Testis (tissue), 3 donors: ENCODE measurements around the gene TRUB1. TPM values are rescaled to one million over a fixed set of nuclear protein-coding genes. Genes with fewer than 3 reads are reported as not detected.

ENCODE experiments used
- DNase-seq: peaks from one replicate; pipeline ENCODE4 v3.0.0-alpha.2; 2019
- H3K27ac ChIP-seq, 2 donors: fragments of 200-600 bp; sonication (generic); one replicate each; pipeline ENCODE4 v1.5.1; 2019
- H3K27me3 ChIP-seq: fragments of 200-600 bp; sonication (generic); one replicate; pipeline ENCODE4 v1.5.1; 2019
- H3K36me3 ChIP-seq: fragments of 200-600 bp; sonication (generic); one replicate; pipeline ENCODE4 v1.5.1; 2017; ENCODE audit warnings: low read depth; ENCODE audit errors: missing control alignments
- H3K4me1 ChIP-seq: fragments of 200-600 bp; sonication (generic); one replicate; pipeline ENCODE4 v1.5.1; 2019
- H3K4me3 ChIP-seq, 2 donors: fragments of 200-600 bp; sonication (generic); one replicate each; pipeline ENCODE4 v1.5.1; 2017 to 2019
- H3K9me3 ChIP-seq: fragments of 200-600 bp; sonication (generic); one replicate; pipeline ENCODE4 v1.5.1; 2017
- POLR2A ChIP-seq: fragments of 450-650 bp; IDR thresholded peaks from one replicate; pipeline ENCODE4 v1.6.1; 2017; ENCODE audit warnings: antibody characterized with exemption, mild to moderate bottlenecking, moderate library complexity
- WGBS, 2 donors: methylation state at CpG; one replicate each; pipeline ENCODE4 v1.1.5; 2018; 5-methylcytosine and 5-hydroxymethylcytosine counted together
- intact Hi-C: fragments of 100-400 bp; cut with DNase I; formaldehyde crosslinking; loops from one replicate; pipeline ENCODE4 v1.15.1; 2023; ENCODE audit warnings: low total_unique reads
- polyA plus RNA-seq: library from polyadenylated mRNA; stranded (reverse); fragments of 350-450 nt; fragmentation: Illumina TruSeq; extraction: RNeasy Lipid Tissue Mini Kit (QIAGEN cat#74804); gene quantifications from one replicate; pipeline ENCODE4 v1.2.3, GENCODE V29; 2014; ENCODE audit warnings: low read depth, low replicate concordance; ENCODE audit not compliant: insufficient read depth
- total RNA-seq, 2 donors: library from RNA; depleted of rRNA; stranded (reverse); fragments of >200 nt; gene quantifications; one replicate each; pipeline ENCODE4 v1.2.3, GENCODE V29; 2016
- TF ChIP-seq, protein P1 (sequence below), 3 experiments: fragments of 450-650 bp in 2 of 3; fragments of 200-600 bp in 1 of 3; sonication (generic) in 1 of 3; IDR thresholded peaks; one replicate each; pipeline ENCODE4 v1.5.1; 2016 to 2019; ENCODE audit warnings: antibody characterized with exemption in 3 of 3, mild to moderate bottlenecking in 2 of 3, moderate library complexity in 1 of 3

TRUB1 gene
- total and polyA plus RNA-seq, 3 donors from 2014 or later: 33.5 to 44.5 (median 43.5) TPM

DNA sequence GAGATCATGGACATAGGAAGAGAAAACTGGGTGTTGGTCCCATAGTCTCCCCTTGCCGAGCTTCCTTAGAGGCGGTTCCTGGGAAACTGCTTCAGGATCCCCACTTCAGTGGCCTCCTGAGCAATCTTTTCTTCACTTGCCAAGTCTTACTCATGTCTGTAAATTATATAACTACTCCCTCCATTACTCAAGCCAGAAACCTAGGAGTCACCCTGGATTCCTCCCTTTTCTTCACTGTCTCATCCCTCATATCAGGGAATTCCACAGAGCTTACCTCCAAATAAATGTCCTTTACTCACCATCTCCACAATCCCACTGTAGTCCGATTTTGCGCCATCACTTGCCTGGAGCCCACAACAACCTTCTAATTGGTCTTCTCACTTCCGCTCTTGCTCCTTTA is 29.1 kb upstream of the TRUB1 start:
- no peak for DNase-seq
- WGBS, 2 donors: 96% methylated on average over 5 of the region's 5 CpGs
- Histone ChIP-seq H3K36me3 (no peaks in the 10 kb centered on the region), H3K27ac (no peak overlapping the region), H3K4me3 (no peak overlapping the region), H3K27me3 (no peaks in the 10 kb centered on the region), H3K9me3 (no peaks in the 10 kb centered on the region), H3K4me1 (peaks cover 12% of the 10 kb centered on the region)
- intact Hi-C loops: no loop called here
- TF ChIP-seq, protein P1, sequence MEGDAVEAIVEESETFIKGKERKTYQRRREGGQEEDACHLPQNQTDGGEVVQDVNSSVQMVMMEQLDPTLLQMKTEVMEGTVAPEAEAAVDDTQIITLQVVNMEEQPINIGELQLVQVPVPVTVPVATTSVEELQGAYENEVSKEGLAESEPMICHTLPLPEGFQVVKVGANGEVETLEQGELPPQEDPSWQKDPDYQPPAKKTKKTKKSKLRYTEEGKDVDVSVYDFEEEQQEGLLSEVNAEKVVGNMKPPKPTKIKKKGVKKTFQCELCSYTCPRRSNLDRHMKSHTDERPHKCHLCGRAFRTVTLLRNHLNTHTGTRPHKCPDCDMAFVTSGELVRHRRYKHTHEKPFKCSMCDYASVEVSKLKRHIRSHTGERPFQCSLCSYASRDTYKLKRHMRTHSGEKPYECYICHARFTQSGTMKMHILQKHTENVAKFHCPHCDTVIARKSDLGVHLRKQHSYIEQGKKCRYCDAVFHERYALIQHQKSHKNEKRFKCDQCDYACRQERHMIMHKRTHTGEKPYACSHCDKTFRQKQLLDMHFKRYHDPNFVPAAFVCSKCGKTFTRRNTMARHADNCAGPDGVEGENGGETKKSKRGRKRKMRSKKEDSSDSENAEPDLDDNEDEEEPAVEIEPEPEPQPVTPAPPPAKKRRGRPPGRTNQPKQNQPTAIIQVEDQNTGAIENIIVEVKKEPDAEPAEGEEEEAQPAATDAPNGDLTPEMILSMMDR (IDR thresholded peaks at IDR 0.05): no peak

DNA sequence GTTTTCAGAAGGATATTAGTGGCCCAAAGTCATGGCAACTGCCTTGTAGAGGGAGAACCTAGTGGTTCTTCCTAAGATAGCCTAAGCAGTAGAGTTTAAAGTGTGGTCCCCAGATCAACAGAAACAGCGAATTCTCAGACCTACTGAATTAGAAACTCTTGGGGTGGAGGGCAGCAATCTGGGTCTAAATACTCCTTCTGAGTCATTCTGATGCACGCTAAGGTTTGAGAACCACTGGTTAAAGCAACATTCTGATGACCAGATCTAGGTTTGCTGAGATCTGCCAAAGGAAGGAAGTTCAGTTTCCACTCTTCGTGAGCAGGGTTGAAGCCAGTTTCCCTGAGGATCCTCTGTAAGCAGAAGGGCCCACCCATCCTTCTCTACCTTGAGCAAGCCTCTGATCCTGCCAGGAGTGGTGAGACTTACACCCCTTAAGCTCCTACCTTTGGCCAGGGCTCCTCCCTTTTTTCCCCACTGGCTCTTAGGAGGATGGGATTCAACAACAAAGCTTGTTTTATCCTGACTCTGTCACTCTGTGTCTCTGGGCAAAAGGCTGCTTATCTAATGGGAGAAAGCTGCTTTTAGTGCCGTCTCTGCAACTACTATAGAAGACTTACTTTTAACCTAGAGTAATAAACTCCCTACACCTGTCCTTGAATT is 26.8 kb upstream of the TRUB1 start:
- Histone ChIP-seq H3K9me3 (no peaks in the 10 kb centered on the region), H3K27ac (no peak overlapping the region), H3K27me3 (no peaks in the 10 kb centered on the region), H3K36me3 (no peaks in the 10 kb centered on the region), H3K4me3 (no peak overlapping the region), H3K4me1 (peaks cover 12% of the 10 kb centered on the region)
- no peak for TF ChIP-seq POLR2A
- TF ChIP-seq, protein P1 (IDR thresholded peaks at IDR 0.05): no peak
- 61 to 85% methylated on average over 4 of the region's 4 CpGs for WGBS, 2 donors
- intact Hi-C loops: no loop called here
- DNase-seq: no peak

DNA sequence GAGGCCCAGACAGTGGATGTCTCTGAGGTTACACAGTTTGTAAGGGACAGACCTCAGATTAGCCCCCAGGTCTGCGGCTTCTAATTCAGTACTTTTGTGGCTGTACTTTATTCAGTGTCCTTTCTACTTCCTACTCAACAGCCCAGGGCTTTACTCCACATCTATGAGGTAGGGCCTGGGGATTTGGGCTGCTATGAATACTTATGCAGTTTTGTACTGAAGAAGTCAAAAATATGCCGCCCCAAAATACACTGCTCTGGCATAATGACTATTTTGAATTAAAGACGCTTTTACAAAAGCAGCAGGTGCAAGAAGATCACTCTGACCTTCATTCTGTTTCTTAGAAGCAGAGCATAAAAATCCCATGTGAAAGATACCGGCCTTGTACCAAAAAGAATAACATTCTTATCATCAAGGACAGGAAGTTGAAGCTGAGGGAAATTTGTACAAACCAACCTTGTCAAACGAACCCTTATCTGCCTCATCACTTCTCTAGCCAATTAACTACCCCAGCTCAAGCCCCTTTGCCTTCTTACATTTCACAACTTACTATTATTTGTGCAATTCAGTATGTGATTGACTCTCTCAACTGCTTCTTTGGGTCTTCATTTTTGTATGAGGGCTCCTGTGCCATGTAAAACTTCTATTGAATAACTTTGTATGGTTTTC is 26.1 kb upstream of the TRUB1 start:
- Histone ChIP-seq H3K36me3 (no peaks in the 10 kb centered on the region), H3K4me3 (no peak overlapping the region), H3K27me3 (no peaks in the 10 kb centered on the region), H3K27ac (no peak overlapping the region), H3K9me3 (no peaks in the 10 kb centered on the region), H3K4me1 (peaks cover 12% of the 10 kb centered on the region)
- DNase-seq: no peak
- intact Hi-C loops: no loop called here
- WGBS, 2 donors: 38 to 40% methylated on average over 5 of the region's 5 CpGs
- no peak for TF ChIP-seq POLR2A
- TF ChIP-seq, protein P1 (IDR thresholded peaks at IDR 0.05): no peak

DNA sequence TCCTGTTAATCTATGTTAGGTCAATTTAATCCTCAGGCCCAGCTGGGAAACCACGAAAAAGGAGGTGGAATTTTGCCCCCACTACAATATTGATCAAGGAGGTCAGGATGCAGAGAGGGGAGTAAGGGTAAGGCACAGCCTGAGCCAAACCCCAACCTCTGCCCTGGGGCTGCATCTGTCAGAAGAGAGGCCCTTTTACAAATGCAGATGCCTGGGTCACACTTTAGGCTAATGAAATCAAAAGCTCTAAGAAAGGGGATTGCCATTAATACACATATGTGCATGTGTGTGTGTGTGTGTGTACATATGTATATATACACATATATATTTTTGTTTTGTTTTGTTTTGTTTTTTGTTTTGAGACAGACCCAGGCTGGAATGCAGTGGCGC is 25.5 kb upstream of the TRUB1 start:
- Histone ChIP-seq H3K36me3 (no peaks in the 10 kb centered on the region), H3K9me3 (no peaks in the 10 kb centered on the region), H3K27ac (no peak overlapping the region), H3K4me3 (no peak overlapping the region), H3K4me1 (peaks cover 12% of the 10 kb centered on the region), H3K27me3 (no peaks in the 10 kb centered on the region)
- 59 to 61% methylated on average over 2 of the region's 2 CpGs for WGBS, 2 donors
- intact Hi-C loops: no loop called here
- no peak for TF ChIP-seq POLR2A
- TF ChIP-seq, protein P1 (IDR thresholded peaks at IDR 0.05): no peak
- no peak for DNase-seq

DNA sequence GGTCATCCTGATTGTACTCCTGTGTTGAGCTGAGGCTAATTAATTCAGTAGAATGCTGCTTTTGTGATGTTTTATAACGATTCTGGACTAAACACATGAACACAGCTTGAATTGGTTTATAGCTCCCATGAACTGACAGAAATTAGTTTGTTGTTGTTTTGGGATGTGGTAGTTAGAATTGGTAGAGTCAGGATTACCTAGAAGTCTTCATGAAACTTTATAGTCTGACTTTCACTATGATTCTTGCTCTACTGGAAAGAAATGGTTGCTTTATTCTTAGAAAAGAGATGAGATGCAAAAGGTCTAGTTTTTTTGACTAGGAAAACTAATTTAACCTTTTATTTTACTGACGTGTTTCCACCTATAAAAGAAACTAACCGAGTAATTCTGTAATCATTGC is 23.4 kb upstream of the TRUB1 start:
- Histone ChIP-seq H3K36me3 (no peaks in the 10 kb centered on the region), H3K4me3 (no peak overlapping the region), H3K9me3 (no peaks in the 10 kb centered on the region), H3K27me3 (no peaks in the 10 kb centered on the region), H3K27ac (no peak overlapping the region), H3K4me1 (peaks cover 12% of the 10 kb centered on the region)
- TF ChIP-seq POLR2A: no peak
- TF ChIP-seq, protein P1 (IDR thresholded peaks at IDR 0.05): no peak
- WGBS, 2 donors: 80 to 85% methylated on average over 3 of the region's 3 CpGs
- intact Hi-C loops: no loop called here
- DNase-seq: no peak
